Suppressor macrophage (primary cell): Measurements from ENCODE around the gene CKMT2.
"Not testable (repeated sequence)": the region's sequence is repeated elsewhere in the genome, so short reads cannot be mapped to it uniquely, and the experiment has no call there.

ENCODE experiments used
- DNase-seq, 4 experiments: peaks; one replicate each; pipeline ENCODE4 v3.0.0-alpha.2; 2020 to 2022

Gene CKMT2

GRCh38 chr5:81251922-81252321 lies 18.8 kb downstream of the CKMT2 start:
- no peak for DNase-seq

- no peak for DNase-seq
These were observed 19.8 kb downstream of the CKMT2 start for GRCh38 chr5:81252904-81253303.

GRCh38 chr5:81253875-81254274 lies 20.8 kb downstream of the CKMT2 start:
- no peak for DNase-seq

DNA sequence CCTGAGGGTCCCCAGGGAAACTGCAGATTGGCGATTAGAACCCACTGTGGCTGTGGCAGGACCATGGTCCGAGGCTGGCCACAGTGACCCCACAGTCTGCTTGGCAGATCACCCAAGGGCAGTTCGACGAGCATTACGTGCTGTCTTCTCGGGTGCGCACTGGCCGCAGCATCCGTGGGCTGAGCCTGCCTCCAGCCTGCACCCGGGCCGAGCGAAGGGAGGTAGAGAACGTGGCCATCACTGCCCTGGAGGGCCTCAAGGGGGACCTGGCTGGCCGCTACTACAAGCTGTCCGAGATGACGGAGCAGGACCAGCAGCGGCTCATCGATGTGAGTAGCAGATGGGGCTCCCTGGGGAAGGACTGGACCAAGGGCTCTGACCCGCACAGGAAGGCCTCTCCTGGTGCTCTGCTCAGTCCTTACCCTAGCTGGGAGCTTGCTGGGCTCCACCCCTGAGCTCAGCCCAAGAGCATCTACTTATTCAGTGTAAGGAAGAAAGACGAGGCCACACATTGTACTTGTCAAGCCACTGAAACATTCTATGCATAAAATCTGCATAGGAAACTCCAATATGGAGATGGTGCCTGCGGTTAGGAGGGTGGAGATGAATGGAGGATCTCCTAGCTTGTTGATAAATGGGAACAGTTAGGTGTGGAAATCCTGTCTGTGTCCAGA lies 21.9 kb downstream of the CKMT2 start:
- no peak for DNase-seq

GRCh38 chr5:81256766-81257165 lies 23.6 kb downstream of the CKMT2 start:
- no peak for DNase-seq

DNA sequence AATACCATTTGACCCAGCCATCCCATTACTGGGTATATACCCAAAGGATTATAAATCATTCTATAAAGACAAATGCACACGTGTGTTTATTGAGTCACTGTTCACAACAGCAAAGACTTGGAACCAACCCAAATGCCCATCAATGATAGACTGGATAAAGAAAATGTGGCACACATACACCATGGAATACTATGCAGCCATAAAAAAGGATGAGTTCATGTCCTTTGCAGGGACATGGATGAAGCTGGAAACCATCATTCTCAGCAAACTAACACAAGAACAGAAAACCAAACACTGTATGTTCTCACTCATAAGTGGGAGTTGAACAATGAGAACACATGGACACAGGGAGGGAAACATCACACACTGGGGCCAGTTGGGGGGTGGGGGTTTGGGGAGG lies 29.7 kb downstream of the CKMT2 start:
- DNase-seq: not testable (repeated sequence)

- DNase-seq: no peak
These were observed 32.0 kb downstream of the CKMT2 start for GRCh38 chr5:81265101-81265500.

- peak; percentile 62 to 83 (median 70) for DNase-seq
These were observed 35.5 kb downstream of the CKMT2 start for GRCh38 chr5:81268521-81269196.

- no peak for DNase-seq
These were observed 36.8 kb downstream of the CKMT2 start for GRCh38 chr5:81269751-81270393.

DNA sequence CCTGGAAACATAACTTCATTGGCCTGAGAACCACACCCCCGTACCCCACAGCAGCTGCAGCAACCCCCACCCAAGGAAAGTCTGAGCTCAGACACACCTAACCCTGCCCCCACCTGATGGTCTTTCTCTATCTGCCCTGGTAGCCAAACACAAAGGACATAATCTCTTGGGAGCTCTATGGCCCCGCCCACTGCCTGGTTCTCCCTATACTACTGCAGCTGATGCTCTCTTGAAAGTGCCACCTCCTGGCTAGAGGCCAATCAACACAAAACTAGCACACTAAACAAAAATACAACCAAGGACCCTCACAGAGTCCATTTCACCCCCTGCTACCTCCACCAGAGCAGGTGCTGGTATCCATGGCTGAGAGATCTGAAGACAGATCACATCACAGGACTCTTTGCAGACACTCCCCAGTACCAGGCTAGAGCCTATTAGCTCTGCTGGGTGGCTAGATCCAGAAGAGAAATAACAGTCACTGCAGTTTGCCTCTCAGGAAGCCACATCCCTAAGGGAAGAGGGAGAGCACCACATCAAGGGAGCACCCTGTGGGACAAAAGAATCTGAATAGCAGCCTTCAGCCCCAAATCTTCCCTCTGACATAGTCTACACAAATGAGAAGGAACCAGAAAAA lies 37.4 kb downstream of the CKMT2 start:
- not testable (repeated sequence) for DNase-seq

- DNase-seq: no peak
These were observed 50.9 kb downstream of the CKMT2 start for GRCh38 chr5:81283976-81284375.

DNA sequence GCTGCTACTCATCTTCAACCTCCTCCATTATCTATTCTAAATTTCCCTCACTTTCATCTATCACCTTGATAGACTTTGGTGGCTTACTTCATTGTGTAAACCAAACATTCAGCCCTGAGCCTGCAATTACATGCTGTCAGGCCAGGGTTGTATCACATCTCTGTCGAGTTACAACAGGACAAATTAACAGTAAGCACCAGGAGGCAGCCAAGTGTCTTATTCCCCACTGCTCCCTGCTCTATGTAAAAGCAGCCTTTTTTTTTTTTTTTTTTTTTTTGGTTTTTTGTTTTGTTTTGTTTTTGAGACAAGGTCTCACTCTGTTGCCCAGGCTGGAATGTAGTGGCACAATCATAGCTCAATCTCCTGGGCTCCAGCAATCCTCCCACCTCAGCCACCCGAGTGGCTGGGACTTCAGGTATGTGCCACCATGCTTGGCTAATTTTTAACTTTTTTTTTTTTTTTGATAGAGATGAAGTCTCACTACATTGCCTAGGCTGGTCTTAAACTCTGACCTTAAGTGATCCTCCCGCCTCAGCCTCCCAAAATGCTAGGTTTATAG lies 53.0 kb downstream of the CKMT2 start:
- DNase-seq: no peak

- no peak for DNase-seq
These were observed 54.9 kb downstream of the CKMT2 start for GRCh38 chr5:81288021-81288433.

GRCh38 chr5:81290146-81290545 lies 57.0 kb downstream of the CKMT2 start:
- DNase-seq: no peak

DNA sequence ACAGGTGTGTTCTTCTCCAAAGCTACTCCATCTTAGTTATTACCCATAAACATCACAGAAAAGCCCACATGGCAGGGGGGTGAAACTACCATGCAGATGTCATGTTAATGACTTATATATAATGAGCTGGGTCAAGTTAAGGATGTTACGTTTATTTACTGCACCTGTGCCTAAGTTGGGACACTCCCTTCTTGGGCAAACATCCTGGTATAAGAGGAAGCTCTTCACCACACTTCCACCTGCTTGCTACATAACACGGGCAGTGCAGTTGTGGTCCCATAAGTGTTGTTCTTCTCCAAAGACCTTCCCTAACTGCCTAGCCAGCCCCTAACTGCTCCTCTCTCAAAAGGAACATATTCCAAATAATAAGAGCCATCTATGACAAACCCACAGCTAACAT lies 59.0 kb downstream of the CKMT2 start:
- DNase-seq: no peak

DNA sequence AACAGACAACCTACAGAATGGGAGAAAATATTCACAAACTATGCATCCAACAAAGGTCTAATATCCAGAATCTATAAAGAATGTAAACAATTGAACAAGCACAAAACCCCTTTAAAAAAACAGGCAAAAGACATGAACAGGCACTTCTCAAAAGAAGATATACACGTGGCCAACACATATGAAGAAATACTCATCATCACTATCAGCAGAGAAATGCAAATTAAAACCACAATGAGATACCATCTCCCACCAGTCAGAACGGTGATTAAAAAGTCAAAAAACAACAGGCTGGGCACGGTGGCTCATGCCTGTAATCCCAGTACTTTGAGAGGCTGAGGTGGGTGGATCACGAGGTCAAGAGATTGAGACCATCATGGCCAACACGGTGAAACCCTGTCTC lies 60.9 kb downstream of the CKMT2 start:
- not testable (repeated sequence) for DNase-seq

DNA sequence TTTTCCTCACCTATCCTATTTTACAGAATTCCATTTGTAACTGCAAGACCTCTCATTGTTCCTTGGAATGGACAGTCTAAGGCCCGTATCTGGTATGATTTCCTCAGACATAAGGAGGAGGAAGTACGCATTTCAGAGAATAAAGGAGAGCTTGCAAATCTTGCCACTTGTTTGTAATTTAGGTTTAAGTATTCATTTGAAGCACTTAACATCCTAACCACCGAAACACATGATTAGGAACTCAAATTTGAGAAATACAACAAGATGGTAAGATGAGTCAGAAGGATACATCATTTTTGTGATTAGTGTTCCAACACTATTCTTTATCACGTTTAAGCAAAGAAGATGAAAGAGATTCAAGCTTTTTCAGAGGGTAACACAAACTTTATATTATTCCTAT lies 64.4 kb downstream of the CKMT2 start:
- no peak for DNase-seq

DNA sequence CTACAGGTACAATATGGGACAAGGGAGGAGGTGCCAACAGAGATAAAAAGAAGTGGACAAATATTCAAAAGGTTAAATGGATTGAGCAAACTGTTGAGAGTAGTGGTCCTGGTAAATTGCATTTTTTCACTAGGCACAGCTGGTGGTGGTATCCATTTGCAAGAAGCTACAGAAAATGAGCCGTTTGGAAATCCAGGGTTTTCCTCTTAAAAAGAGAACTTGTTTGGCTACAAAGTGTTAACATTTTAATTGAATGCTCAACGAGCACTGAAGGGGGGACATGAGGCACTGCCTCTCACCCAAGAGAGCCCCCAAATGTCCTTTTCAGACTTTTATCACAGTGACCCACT lies 67.8 kb downstream of the CKMT2 start:
- DNase-seq: peak in 2 of 4 experiments; percentile 11 to 21

- peak; percentile 96 to 98 (median 98) for DNase-seq
These were observed 68.3 kb downstream of the CKMT2 start, which contains the start of gene ZCCHC9 for GRCh38 chr5:81301271-81302015. Gene ZCCHC9, plus strand, starts transcription at chr5:81301587. Its CDS starts 3,171 bp downstream, at chr5:81304758.

GRCh38 chr5:81302596-81302995 lies 69.5 kb downstream of the CKMT2 start:
- DNase-seq: no peak

DNA sequence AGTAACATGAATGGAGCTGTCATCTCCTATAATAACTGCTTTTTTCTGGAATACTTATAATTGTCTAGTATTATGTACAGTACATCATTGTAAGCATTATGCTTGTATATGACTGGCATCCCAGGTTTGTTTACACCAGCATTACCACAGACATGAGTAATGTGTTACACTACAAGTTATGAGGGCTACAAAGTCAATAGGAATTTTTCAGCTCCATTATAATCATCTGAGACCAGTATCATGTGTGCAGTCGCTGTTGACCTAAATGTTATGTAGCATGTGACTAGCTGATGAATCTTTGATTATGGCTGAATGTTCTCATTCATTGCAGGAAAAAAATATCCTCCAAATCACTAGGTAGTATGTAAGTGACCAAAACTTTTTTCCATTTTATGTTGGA lies 70.4 kb downstream of the CKMT2 start:
- DNase-seq: no peak

GRCh38 chr5:81305785-81306184 lies 72.7 kb downstream of the CKMT2 start:
- DNase-seq: peak in 2 of 4 experiments; percentile 15 to 25
